ENCODE data around the gene C2CD4C.

- TF ChIP-seq CTCF (IDR thresholded peaks at IDR 0.05; ENCODE audit: low read depth, low read length, poor library complexity, severe bottlenecking) = no peak
- no peak for TF ChIP-seq EZH2phosphoT487 (IDR thresholded peaks at IDR 0.05; ENCODE audit: borderline replicate concordance, low read length)
These were observed 30.4 kb upstream of the C2CD4C start for GRCh38 chr19:439167-439900.
